Hepatocyte (in vitro differentiated cells): ENCODE data around the gene ZNF322. TPM values are rescaled to one million over a fixed set of nuclear protein-coding genes. Genes with fewer than 3 reads are reported as not detected.

ENCODE experiments used
- DNase-seq: peaks from one replicate; pipeline ENCODE4 v3.0.0-alpha.2; 2016; ENCODE audit warnings: low spot score
- H2AFZ ChIP-seq: fragments of 200-600 bp; sonication (generic); 2 replicates; pipeline ENCODE4 v1.6.0; 2016; ENCODE audit warnings: antibody characterized with exemption, mild to moderate bottlenecking
- H3K27ac ChIP-seq: fragments of 200-600 bp; sonication (generic); 2 replicates; pipeline ENCODE4 v1.5.1; 2016; ENCODE audit warnings: mild to moderate bottlenecking
- H3K27me3 ChIP-seq: fragments of 200-600 bp; sonication (generic); 2 replicates; pipeline ENCODE4 v1.6.1; 2016
- H3K36me3 ChIP-seq: fragments of 200-600 bp; sonication (generic); replicated peaks from 2 replicates; pipeline ENCODE4 v1.5.1; 2016; ENCODE audit warnings: low read depth; ENCODE audit not compliant: insufficient read depth
- H3K4me1 ChIP-seq: fragments of 200-600 bp; sonication (generic); 2 replicates; pipeline ENCODE4 v1.5.1; 2016; ENCODE audit warnings: mild to moderate bottlenecking, moderate library complexity; ENCODE audit not compliant: insufficient read depth
- H3K4me2 ChIP-seq: fragments of 200-600 bp; sonication (generic); 2 replicates; pipeline ENCODE4 v1.6.0; 2016
- H3K4me3 ChIP-seq: fragments of 200-600 bp; sonication (generic); 2 replicates; pipeline ENCODE4 v1.5.1; 2016; ENCODE audit warnings: mild to moderate bottlenecking
- H3K79me2 ChIP-seq: fragments of 200-600 bp; sonication (generic); 2 replicates; pipeline ENCODE4 v1.6.0; 2017; ENCODE audit warnings: mild to moderate bottlenecking
- H3K9me2 ChIP-seq: fragments of 200-600 bp; sonication (generic); replicated peaks from 2 replicates; pipeline ENCODE4 v1.6.0; 2017; ENCODE audit warnings: mild to moderate bottlenecking; ENCODE audit not compliant: insufficient read depth
- H3K9me3 ChIP-seq: fragments of 200-600 bp; sonication (generic); 2 replicates; pipeline ENCODE4 v1.5.1; 2016; ENCODE audit warnings: low read depth, mild to moderate bottlenecking
- H4K20me1 ChIP-seq: fragments of 200-600 bp; sonication (generic); 2 replicates; pipeline ENCODE4 v1.6.0; 2016; ENCODE audit warnings: mild to moderate bottlenecking; ENCODE audit not compliant: insufficient read depth, poor library complexity, severe bottlenecking
- EZH2 ChIP-seq: fragments of 200-600 bp; sonication (generic); IDR thresholded peaks from 2 replicates; pipeline ENCODE4 v1.6.1; 2016; ENCODE audit warnings: antibody characterized with exemption, mild to moderate bottlenecking, borderline replicate concordance
- EZH2phosphoT487 ChIP-seq: fragments of 200-600 bp; sonication (generic); IDR thresholded peaks from one replicate; pipeline ENCODE4 v1.6.1; 2018; ENCODE audit warnings: antibody characterized with exemption, mild to moderate bottlenecking, low read depth, moderate library complexity; ENCODE audit not compliant: unreplicated experiment, severe bottlenecking
- WGBS: methylation state at CpG from one replicate; pipeline ENCODE4 v1.1.6; 2016; ENCODE audit warnings: low lambda C conversion rate; ENCODE audit errors: missing lambda C conversion rate; 5-methylcytosine and 5-hydroxymethylcytosine counted together
- polyA plus RNA-seq: library from polyadenylated mRNA; unstranded; fragments of >200 nt; fragmentation: Nextera tagmentation; extraction: Ambion mirVana; gene quantifications from 2 replicates; pipeline ENCODE4 v1.2.1, GENCODE V29; 2016
- total RNA-seq: library from RNA; depleted of rRNA; stranded (reverse); fragments of >200 nt; gene quantifications from 2 replicates; pipeline ENCODE4 v1.2.3, GENCODE V29; 2014
- TF ChIP-seq, protein P1 (sequence below): fragments of 200-600 bp; sonication (generic); IDR thresholded peaks from 2 replicates; pipeline ENCODE4 v1.5.1; 2016; ENCODE audit warnings: antibody characterized with exemption, mild to moderate bottlenecking; ENCODE audit not compliant: poor library complexity

Gene ZNF322
- total and polyA plus RNA-seq, 2 experiments from 2014 or later = 14.3 to 23.6 TPM

GRCh38 chr6:26588965-26589364 is 70.6 kb downstream of the ZNF322 start:
- DNase-seq = no peak
- Histone ChIP-seq H3K79me2 (no peaks in the 10 kb centered on the region), H2AFZ (no peak overlapping the region), H3K9me3 (no peaks in the 10 kb centered on the region), H4K20me1 (no peaks in the 10 kb centered on the region), H3K36me3 (no peaks in the 10 kb centered on the region), H3K4me1 (no peaks in the 10 kb centered on the region), H3K9me2 (no peaks in the 10 kb centered on the region), H3K4me2 (no peak overlapping the region), H3K27me3 (peaks cover 48% of the 10 kb centered on the region), H3K27ac (no peak overlapping the region), H3K4me3 (no peak overlapping the region)
- no peak for TF ChIP-seq EZH2
- no peak for TF ChIP-seq EZH2phosphoT487
- TF ChIP-seq, protein P1, sequence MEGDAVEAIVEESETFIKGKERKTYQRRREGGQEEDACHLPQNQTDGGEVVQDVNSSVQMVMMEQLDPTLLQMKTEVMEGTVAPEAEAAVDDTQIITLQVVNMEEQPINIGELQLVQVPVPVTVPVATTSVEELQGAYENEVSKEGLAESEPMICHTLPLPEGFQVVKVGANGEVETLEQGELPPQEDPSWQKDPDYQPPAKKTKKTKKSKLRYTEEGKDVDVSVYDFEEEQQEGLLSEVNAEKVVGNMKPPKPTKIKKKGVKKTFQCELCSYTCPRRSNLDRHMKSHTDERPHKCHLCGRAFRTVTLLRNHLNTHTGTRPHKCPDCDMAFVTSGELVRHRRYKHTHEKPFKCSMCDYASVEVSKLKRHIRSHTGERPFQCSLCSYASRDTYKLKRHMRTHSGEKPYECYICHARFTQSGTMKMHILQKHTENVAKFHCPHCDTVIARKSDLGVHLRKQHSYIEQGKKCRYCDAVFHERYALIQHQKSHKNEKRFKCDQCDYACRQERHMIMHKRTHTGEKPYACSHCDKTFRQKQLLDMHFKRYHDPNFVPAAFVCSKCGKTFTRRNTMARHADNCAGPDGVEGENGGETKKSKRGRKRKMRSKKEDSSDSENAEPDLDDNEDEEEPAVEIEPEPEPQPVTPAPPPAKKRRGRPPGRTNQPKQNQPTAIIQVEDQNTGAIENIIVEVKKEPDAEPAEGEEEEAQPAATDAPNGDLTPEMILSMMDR = no peak
- WGBS = 95% methylated on average over 21 of the region's 21 CpGs

Other genes starting within 250 kb of the ZNF322 start
- gene BTN3A3, start 219.2 kb downstream of the ZNF322 start, total RNA-seq = 3.8 and 7.5 TPM in 2 replicates
- 3.9 and 4.3 TPM in 2 replicates for gene BTN3A3, start 219.2 kb downstream of the ZNF322 start, polyA plus RNA-seq
- gene BTN2A1, start 201.8 kb downstream of the ZNF322 start, total RNA-seq = 20.0 and 21.4 TPM in 2 replicates
- gene BTN2A1, start 201.8 kb downstream of the ZNF322 start, polyA plus RNA-seq = 14.9 and 17.9 TPM in 2 replicates
- gene BTN1A1, start 159.4 kb downstream of the ZNF322 start, total RNA-seq = 0.60 and 0.84 TPM in 2 replicates
- gene BTN1A1, start 159.4 kb downstream of the ZNF322 start, polyA plus RNA-seq = 0.15 and 0.59 TPM in 2 replicates
- gene HMGN4, start 121.4 kb downstream of the ZNF322 start, total RNA-seq = 53.5 and 67.1 TPM in 2 replicates
- gene HMGN4, start 121.4 kb downstream of the ZNF322 start, polyA plus RNA-seq = 35.9 and 41.2 TPM in 2 replicates
- gene ABT1, start 62.8 kb downstream of the ZNF322 start, total RNA-seq = 23.3 and 23.4 TPM in 2 replicates
- gene ABT1, start 62.8 kb downstream of the ZNF322 start, polyA plus RNA-seq = 30.4 and 32.1 TPM in 2 replicates